Measurements from ENCODE around the gene C15orf40. TPM values are rescaled to one million over a fixed set of nuclear protein-coding genes. Genes with fewer than 3 reads are reported as not detected.

Gene C15orf40
- total and polyA plus RNA-seq, 2 of the 13 experiments (the other 11 are each of a cell fraction or from before 2014, with no cell fraction given) = 24.0 to 26.3 TPM

DNA sequence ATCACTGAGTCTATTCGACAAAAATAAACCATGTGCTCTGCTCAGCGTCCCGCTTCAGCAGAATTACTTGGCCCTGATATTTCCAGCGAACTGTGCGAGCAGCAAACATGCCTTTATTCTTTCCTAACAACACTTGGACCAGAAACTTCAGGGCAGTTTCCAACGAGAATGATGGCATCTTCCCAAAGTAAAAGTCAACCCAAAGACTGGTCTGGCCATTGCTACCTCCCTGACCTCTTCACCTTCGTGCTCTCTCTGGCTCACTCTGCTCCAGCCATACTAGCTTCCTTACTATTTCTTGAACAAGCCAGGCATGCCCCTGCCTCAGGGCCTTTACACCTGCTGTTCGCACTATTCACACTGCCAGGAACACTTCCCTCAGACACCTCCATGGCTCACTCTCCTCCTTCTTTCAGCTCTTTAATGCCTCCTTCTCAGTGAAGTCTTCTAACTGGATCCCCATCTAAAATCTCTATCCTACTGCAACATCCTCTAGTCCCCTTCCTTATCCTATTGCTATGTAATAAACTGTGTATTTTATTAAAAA, 65.2 kb downstream of the C15orf40 start (continued):
- TF ChIP-seq, protein P1, sequence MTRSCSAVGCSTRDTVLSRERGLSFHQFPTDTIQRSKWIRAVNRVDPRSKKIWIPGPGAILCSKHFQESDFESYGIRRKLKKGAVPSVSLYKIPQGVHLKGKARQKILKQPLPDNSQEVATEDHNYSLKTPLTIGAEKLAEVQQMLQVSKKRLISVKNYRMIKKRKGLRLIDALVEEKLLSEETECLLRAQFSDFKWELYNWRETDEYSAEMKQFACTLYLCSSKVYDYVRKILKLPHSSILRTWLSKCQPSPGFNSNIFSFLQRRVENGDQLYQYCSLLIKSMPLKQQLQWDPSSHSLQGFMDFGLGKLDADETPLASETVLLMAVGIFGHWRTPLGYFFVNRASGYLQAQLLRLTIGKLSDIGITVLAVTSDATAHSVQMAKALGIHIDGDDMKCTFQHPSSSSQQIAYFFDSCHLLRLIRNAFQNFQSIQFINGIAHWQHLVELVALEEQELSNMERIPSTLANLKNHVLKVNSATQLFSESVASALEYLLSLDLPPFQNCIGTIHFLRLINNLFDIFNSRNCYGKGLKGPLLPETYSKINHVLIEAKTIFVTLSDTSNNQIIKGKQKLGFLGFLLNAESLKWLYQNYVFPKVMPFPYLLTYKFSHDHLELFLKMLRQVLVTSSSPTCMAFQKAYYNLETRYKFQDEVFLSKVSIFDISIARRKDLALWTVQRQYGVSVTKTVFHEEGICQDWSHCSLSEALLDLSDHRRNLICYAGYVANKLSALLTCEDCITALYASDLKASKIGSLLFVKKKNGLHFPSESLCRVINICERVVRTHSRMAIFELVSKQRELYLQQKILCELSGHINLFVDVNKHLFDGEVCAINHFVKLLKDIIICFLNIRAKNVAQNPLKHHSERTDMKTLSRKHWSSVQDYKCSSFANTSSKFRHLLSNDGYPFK (CRISPR knock-in tag; IDR thresholded peaks at IDR 0.05; ENCODE audit: borderline replicate concordance) = no peak

DNA sequence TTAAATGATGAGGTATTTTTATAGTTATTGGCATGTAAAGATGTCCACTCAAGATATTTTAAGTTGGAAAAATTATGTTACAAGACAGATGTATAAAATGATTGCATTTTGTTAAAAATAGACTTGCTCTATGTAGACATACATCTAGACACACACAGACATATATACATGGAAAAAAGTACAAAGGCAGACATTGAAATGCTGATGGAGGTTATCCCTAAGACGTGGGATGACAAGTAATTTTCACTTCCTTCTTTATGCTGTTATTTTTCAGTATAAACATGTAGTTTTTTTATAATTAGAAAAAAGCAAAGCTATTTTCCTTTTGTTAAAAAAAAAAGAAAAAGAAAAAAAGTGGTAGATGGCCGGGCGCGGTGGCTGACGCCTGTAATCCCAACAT, 66.1 kb downstream of the C15orf40 start:
- 88% methylated on average over 5 of the region's 5 CpGs for WGBS (ENCODE audit: low lambda C conversion rate)
- Histone ChIP-seq H3K79me2 (ENCODE audit: insufficient read depth, low read length) (no peaks in the 10 kb centered on the region), H3K9me3 (ENCODE audit: low read length) (no peaks in the 10 kb centered on the region), H4K20me1 (ENCODE audit: insufficient read depth, low read length) (no peaks in the 10 kb centered on the region), H3K36me3 (replicated peaks in 1 of 2; ENCODE audit: control insufficient read depth in 1 of 2, insufficient read depth in 2 of 2, low read length in 2 of 2) (no peaks in the 10 kb centered on the region), H3K4me3 (replicated peaks in 1 of 3; ENCODE audit: insufficient read depth in 1 of 3, low read depth in 2 of 3, low read length in 3 of 3) (no peak overlapping the region), H3K4me1 (ENCODE audit: insufficient read depth, low read length) (peaks cover 15% of the 10 kb centered on the region), H3K9ac (ENCODE audit: insufficient read depth, low read depth, low read length) (no peak overlapping the region), H3K4me2 (ENCODE audit: low read depth, low read length) (no peak overlapping the region), H2AFZ (ENCODE audit: low read length) (no peak overlapping the region), H3K27me3 (ENCODE audit: control insufficient read depth in 1 of 2, insufficient read depth in 2 of 2, low read length in 2 of 2) (no peaks in the 10 kb centered on the region; a peak in 1 of 5 replicates), H3K27ac (ENCODE audit: extremely low read length, insufficient read depth, low read length) (no peak overlapping the region)
- TF ChIP-seq HNRNPUL1 (IDR thresholded peaks at IDR 0.05; ENCODE audit: low read depth, low read length) (no peak), ZNF383 (CRISPR knock-in tag; IDR thresholded peaks at IDR 0.05; ENCODE audit: borderline replicate concordance) (no peak), ZSCAN22 (CRISPR knock-in tag; IDR thresholded peaks at IDR 0.05) (no peak), NR2C2 (CRISPR knock-in tag; IDR thresholded peaks at IDR 0.05; ENCODE audit: borderline replicate concordance) (no peak), ERF (CRISPR knock-in tag; IDR thresholded peaks at IDR 0.05) (no peak), ZNF124 (CRISPR knock-in tag; IDR thresholded peaks at IDR 0.05) (no peak), AGO2 (optimal IDR thresholded peaks at IDR 0.05; ENCODE audit: low read depth, low read length) (no peak), ZNF550 (CRISPR knock-in tag; IDR thresholded peaks at IDR 0.05; ENCODE audit: borderline replicate concordance) (no peak), ZNF567 (CRISPR knock-in tag; IDR thresholded peaks at IDR 0.05; ENCODE audit: borderline replicate concordance) (no peak), KAT2B (IDR thresholded peaks at IDR 0.05; ENCODE audit: borderline replicate concordance, low read depth, low read length) (no peak), ATM (IDR thresholded peaks at IDR 0.05; ENCODE audit: borderline replicate concordance) (no peak)
- TF ChIP-seq, protein P2, sequence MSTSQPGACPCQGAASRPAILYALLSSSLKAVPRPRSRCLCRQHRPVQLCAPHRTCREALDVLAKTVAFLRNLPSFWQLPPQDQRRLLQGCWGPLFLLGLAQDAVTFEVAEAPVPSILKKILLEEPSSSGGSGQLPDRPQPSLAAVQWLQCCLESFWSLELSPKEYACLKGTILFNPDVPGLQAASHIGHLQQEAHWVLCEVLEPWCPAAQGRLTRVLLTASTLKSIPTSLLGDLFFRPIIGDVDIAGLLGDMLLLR (CRISPR knock-in tag; IDR thresholded peaks at IDR 0.05) = no peak
- TF ChIP-seq, protein P3, sequence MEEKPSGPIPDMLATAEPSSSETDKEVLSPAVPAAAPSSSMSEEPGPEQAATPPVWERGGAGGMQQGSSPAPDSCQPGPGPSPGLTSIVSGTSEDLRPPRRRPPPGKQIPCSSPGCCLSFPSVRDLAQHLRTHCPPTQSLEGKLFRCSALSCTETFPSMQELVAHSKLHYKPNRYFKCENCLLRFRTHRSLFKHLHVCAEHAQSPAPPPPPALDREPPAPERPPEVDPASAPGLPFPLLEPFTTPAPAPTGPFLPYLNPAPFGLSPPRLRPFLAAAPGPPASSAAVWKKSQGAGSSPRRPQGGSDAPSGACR (CRISPR knock-in tag; IDR thresholded peaks at IDR 0.05) = no peak
- TF ChIP-seq, protein P4, sequence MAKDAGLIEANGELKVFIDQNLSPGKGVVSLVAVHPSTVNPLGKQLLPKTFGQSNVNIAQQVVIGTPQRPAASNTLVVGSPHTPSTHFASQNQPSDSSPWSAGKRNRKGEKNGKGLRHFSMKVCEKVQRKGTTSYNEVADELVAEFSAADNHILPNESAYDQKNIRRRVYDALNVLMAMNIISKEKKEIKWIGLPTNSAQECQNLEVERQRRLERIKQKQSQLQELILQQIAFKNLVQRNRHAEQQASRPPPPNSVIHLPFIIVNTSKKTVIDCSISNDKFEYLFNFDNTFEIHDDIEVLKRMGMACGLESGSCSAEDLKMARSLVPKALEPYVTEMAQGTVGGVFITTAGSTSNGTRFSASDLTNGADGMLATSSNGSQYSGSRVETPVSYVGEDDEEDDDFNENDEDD (CRISPR knock-in tag; IDR thresholded peaks at IDR 0.05; ENCODE audit: borderline replicate concordance) = no peak
- in situ Hi-C loops (cut with HindIII; ENCODE audit: extremely low pct_ligation_motif_present, low pct_unique_long_range_greater_than_20kb) (no loop called here), intact Hi-C loops (cut with micrococcal nuclease; ENCODE audit: unreplicated experiment) (no loop called here)
- DNase-seq (ENCODE audit: low spot score) = no peak
- no peak for FAIRE-seq
- no peak for ATAC-seq
- ChIA-PET CTCF (ENCODE audit: low intra/inter-chr PET ratio, low total read pairs) (no interaction called here), POLR2A (no interaction called here)
- no TSS peak for BruUV-seq (replicated peaks)

Measured in HepG2 (cell line).